GM23338 (cell line): ENCODE results near the gene RALGPS1. TPM values are rescaled to one million over a fixed set of nuclear protein-coding genes. Genes with fewer than 3 reads are reported as not detected.

Experiments
- ATAC-seq: fragments of 200-7000 bp; cut with Tn5 transposase; 3 replicates; pipeline ENCODE4 v1.9.1; 2020
- DNase-seq: peaks from one replicate; pipeline ENCODE4 v3.0.0-alpha.2; 2015; ENCODE audit warnings: low spot score
- H2AFZ ChIP-seq: fragments of 200-600 bp; sonication (generic); 2 replicates; pipeline ENCODE4 v1.8.0; 2016; ENCODE audit warnings: antibody characterized with exemption, mild to moderate bottlenecking, moderate library complexity
- H3F3A ChIP-seq: fragments of 200-600 bp; sonication (generic); replicated peaks from 2 replicates; pipeline ENCODE4 v1.8.0; 2017; ENCODE audit warnings: antibody characterized with exemption, mixed run types, low read depth
- H3K27ac ChIP-seq: fragments of 200-600 bp; sonication (generic); 2 replicates; pipeline ENCODE4 v1.6.1; 2016; ENCODE audit warnings: low read depth
- H3K27me3 ChIP-seq: fragments of 200-600 bp; sonication (generic); 2 replicates; pipeline ENCODE4 v1.8.0; 2016; ENCODE audit warnings: mild to moderate bottlenecking, mixed run types, moderate library complexity; ENCODE audit not compliant: insufficient read depth
- H3K36me3 ChIP-seq: fragments of 200-600 bp; sonication (generic); 2 replicates; pipeline ENCODE4 v1.8.0; 2016; ENCODE audit warnings: mild to moderate bottlenecking; ENCODE audit not compliant: insufficient read depth
- H3K4me1 ChIP-seq: fragments of 200-600 bp; sonication (generic); 2 replicates; pipeline ENCODE4 v1.8.0; 2016; ENCODE audit warnings: mild to moderate bottlenecking, moderate library complexity; ENCODE audit not compliant: insufficient read depth
- H3K4me2 ChIP-seq: fragments of 200-600 bp; sonication (generic); 2 replicates; pipeline ENCODE4 v1.7.1; 2017; ENCODE audit warnings: mixed run types
- H3K4me3 ChIP-seq: fragments of 200-600 bp; sonication (generic); 2 replicates; pipeline ENCODE4 v1.6.1; 2016; ENCODE audit warnings: mixed run types
- H3K79me2 ChIP-seq: fragments of 200-600 bp; sonication (generic); replicated peaks from 2 replicates; pipeline ENCODE4 v1.8.0; 2017; ENCODE audit warnings: mild to moderate bottlenecking; ENCODE audit not compliant: insufficient read depth
- H3K9me2 ChIP-seq: fragments of 200-600 bp; sonication (generic); 2 replicates; pipeline ENCODE4 v1.8.0; 2017; ENCODE audit not compliant: insufficient read depth
- H4K20me1 ChIP-seq: fragments of 200-600 bp; sonication (generic); replicated peaks from 2 replicates; pipeline ENCODE4 v1.8.0; 2017; ENCODE audit warnings: mild to moderate bottlenecking; ENCODE audit not compliant: insufficient read depth
- H3K27ac Mint-ChIP-seq: 2 replicates; pipeline ENCODE4 v1.8.0; 2020; ENCODE audit warnings: inconsistent platforms, mild to moderate bottlenecking, moderate library complexity, mixed read lengths
- H3K27me3 Mint-ChIP-seq: 3 replicates; pipeline ENCODE4 v1.8.0; 2022; ENCODE audit warnings: low read depth, mild to moderate bottlenecking, moderate library complexity, mixed read lengths, inconsistent platforms; ENCODE audit not compliant: insufficient read depth, poor library complexity
- H3K36me3 Mint-ChIP-seq: 3 replicates; pipeline ENCODE4 v1.8.0; 2021; ENCODE audit warnings: low read depth, mild to moderate bottlenecking, inconsistent platforms, moderate library complexity, mixed read lengths
- H3K4me1 Mint-ChIP-seq: 3 replicates; pipeline ENCODE4 v1.8.0; 2020; ENCODE audit warnings: mild to moderate bottlenecking, inconsistent platforms, mixed read lengths
- H3K4me3 Mint-ChIP-seq: 3 replicates; pipeline ENCODE4 v1.8.0; 2021; ENCODE audit warnings: moderate library complexity, mild to moderate bottlenecking, inconsistent platforms, mixed read lengths
- H3K9me3 Mint-ChIP-seq: 3 replicates; pipeline ENCODE4 v1.8.0; 2020; ENCODE audit warnings: moderate library complexity, mild to moderate bottlenecking, inconsistent platforms, mixed read lengths
- CREB1 ChIP-seq: fragments of 250-450 bp; sonication (Bioruptor Pico); IDR thresholded peaks from 2 replicates; pipeline ENCODE4 v1.5.0; 2020; ENCODE audit warnings: low read depth, mild to moderate bottlenecking, moderate library complexity
- EZH2 ChIP-seq: fragments of 200-600 bp; sonication (generic); IDR thresholded peaks from one replicate; pipeline ENCODE4 v1.8.0; 2017; ENCODE audit warnings: antibody characterized with exemption, mild to moderate bottlenecking, low read depth; ENCODE audit not compliant: unreplicated experiment
- EZH2phosphoT487 ChIP-seq: fragments of 200-600 bp; sonication (generic); IDR thresholded peaks from one replicate; pipeline ENCODE4 v1.8.1; 2018; ENCODE audit warnings: antibody characterized with exemption; ENCODE audit not compliant: unreplicated experiment
- JUNB ChIP-seq: IDR thresholded peaks from one replicate; pipeline ENCODE4 v1.6.1; 2016; ENCODE audit warnings: antibody characterized with exemption; ENCODE audit not compliant: unreplicated experiment
- NANOG ChIP-seq: IDR thresholded peaks from 2 replicates; pipeline ENCODE4 v1.6.1; 2016; ENCODE audit warnings: antibody characterized with exemption, borderline replicate concordance
- POLR2AphosphoS5 ChIP-seq: IDR thresholded peaks from 2 replicates; pipeline ENCODE4 v1.6.1; 2016; ENCODE audit warnings: antibody characterized with exemption, low read depth
- STAT1 ChIP-seq: IDR thresholded peaks from one replicate; pipeline ENCODE4 v1.6.1; 2016; ENCODE audit warnings: antibody characterized with exemption; ENCODE audit not compliant: unreplicated experiment
- ZNF114 ChIP-seq: fragments of 250-450 bp; sonication (Bioruptor Pico); IDR thresholded peaks from 2 replicates; pipeline ENCODE4 v1.5.0; 2020; ENCODE audit warnings: mild to moderate bottlenecking, moderate library complexity
- ZNF331 ChIP-seq: fragments of 250-450 bp; sonication (Bioruptor Pico); IDR thresholded peaks from 2 replicates; pipeline ENCODE4 v1.5.0; 2020; ENCODE audit warnings: low read depth, mild to moderate bottlenecking, moderate library complexity
- ZNF462 ChIP-seq: fragments of 250-450 bp; sonication (Bioruptor Pico); IDR thresholded peaks from 2 replicates; pipeline ENCODE4 v1.5.0; 2020; ENCODE audit warnings: mild to moderate bottlenecking, moderate library complexity
- polyA plus RNA-seq: library from polyadenylated mRNA; unstranded; fragments of >200 nt; fragmentation: Nextera tagmentation; extraction: Ambion mirVana; gene quantifications from 2 replicates; pipeline ENCODE4 v1.2.1, GENCODE V29; 2016
- total RNA-seq: library from RNA; depleted of rRNA; stranded (reverse); fragments of >200 nt; shearing (Covaris generic); gene quantifications from 2 replicates; pipeline ENCODE4 v1.2.3, GENCODE V29; 2014
- TF ChIP-seq, protein P1 (sequence below), 2 experiments: fragments of 200-600 bp in 1 of 2; sonication (generic) in 1 of 2; conservative IDR thresholded peaks; 2 replicates each; pipeline versions ENCODE4 v1.5.1 to v1.6.1; 2016 to 2017; ENCODE audit warnings: antibody characterized with exemption in 2 of 2, low read depth in 2 of 2, mild to moderate bottlenecking in 2 of 2, moderate library complexity in 1 of 2
- TF ChIP-seq, protein P2 (sequence below): IDR thresholded peaks from one replicate; pipeline ENCODE4 v1.6.1; 2018; ENCODE audit warnings: antibody characterized with exemption; ENCODE audit not compliant: unreplicated experiment
- TF ChIP-seq, protein P3 (sequence below): IDR thresholded peaks from 2 replicates; pipeline ENCODE4 v1.6.1; 2016; ENCODE audit warnings: antibody characterized with exemption

Gene RALGPS1
- total and polyA plus RNA-seq, 2 experiments from 2014 or later, result 18.2 to 57.1 TPM

GRCh38 chr9:127198587-127198986 lies 284.0 kb downstream of the RALGPS1 start:
- no peaks in the 10 kb centered on the region for H3K9me3 Mint-ChIP-seq
- Histone ChIP-seq H4K20me1 (no peaks in the 10 kb centered on the region), H3K4me3 (no peak overlapping the region)

More at GRCh38 chr9:127198587-127198986, 284.0 kb downstream of the RALGPS1 start:
- H3K27me3 ChIP-seq, result no peaks in the 10 kb centered on the region
- DNase-seq (no peak), ATAC-seq (no peak)
- no peaks in the 10 kb centered on the region for H3F3A ChIP-seq
- H3K27ac ChIP-seq, result no peak overlapping the region; the same call in 1 of the 2 replicates
- Mint-ChIP-seq H3K27me3 (peaks cover 11% of the 10 kb centered on the region), H3K36me3 (no peaks in the 10 kb centered on the region), H3K27ac (peak overlapping the region; percentile 62; the same call in 1 of the 2 replicates), H3K4me1 (peaks cover 6% of the 10 kb centered on the region; the same call in 2 of the 3 replicates), H3K4me3 (no peak overlapping the region)
- no peaks in the 10 kb centered on the region for H3K9me2 ChIP-seq
- no peaks in the 10 kb centered on the region for H3K79me2 ChIP-seq
- no peaks in the 10 kb centered on the region for H3K36me3 ChIP-seq
- no peak for TF ChIP-seq ZNF331 (CRISPR knock-in tag)
- TF ChIP-seq, protein P1, sequence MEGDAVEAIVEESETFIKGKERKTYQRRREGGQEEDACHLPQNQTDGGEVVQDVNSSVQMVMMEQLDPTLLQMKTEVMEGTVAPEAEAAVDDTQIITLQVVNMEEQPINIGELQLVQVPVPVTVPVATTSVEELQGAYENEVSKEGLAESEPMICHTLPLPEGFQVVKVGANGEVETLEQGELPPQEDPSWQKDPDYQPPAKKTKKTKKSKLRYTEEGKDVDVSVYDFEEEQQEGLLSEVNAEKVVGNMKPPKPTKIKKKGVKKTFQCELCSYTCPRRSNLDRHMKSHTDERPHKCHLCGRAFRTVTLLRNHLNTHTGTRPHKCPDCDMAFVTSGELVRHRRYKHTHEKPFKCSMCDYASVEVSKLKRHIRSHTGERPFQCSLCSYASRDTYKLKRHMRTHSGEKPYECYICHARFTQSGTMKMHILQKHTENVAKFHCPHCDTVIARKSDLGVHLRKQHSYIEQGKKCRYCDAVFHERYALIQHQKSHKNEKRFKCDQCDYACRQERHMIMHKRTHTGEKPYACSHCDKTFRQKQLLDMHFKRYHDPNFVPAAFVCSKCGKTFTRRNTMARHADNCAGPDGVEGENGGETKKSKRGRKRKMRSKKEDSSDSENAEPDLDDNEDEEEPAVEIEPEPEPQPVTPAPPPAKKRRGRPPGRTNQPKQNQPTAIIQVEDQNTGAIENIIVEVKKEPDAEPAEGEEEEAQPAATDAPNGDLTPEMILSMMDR (conservative IDR thresholded peaks at IDR 0.05; ENCODE audit: low read depth in 2 of 2), result no peak
- TF ChIP-seq ZNF462 (CRISPR knock-in tag), result no peak
- no peak for TF ChIP-seq EZH2
- TF ChIP-seq, protein P2, sequence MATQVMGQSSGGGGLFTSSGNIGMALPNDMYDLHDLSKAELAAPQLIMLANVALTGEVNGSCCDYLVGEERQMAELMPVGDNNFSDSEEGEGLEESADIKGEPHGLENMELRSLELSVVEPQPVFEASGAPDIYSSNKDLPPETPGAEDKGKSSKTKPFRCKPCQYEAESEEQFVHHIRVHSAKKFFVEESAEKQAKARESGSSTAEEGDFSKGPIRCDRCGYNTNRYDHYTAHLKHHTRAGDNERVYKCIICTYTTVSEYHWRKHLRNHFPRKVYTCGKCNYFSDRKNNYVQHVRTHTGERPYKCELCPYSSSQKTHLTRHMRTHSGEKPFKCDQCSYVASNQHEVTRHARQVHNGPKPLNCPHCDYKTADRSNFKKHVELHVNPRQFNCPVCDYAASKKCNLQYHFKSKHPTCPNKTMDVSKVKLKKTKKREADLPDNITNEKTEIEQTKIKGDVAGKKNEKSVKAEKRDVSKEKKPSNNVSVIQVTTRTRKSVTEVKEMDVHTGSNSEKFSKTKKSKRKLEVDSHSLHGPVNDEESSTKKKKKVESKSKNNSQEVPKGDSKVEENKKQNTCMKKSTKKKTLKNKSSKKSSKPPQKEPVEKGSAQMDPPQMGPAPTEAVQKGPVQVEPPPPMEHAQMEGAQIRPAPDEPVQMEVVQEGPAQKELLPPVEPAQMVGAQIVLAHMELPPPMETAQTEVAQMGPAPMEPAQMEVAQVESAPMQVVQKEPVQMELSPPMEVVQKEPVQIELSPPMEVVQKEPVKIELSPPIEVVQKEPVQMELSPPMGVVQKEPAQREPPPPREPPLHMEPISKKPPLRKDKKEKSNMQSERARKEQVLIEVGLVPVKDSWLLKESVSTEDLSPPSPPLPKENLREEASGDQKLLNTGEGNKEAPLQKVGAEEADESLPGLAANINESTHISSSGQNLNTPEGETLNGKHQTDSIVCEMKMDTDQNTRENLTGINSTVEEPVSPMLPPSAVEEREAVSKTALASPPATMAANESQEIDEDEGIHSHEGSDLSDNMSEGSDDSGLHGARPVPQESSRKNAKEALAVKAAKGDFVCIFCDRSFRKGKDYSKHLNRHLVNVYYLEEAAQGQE, result no peak
- no peak for TF ChIP-seq CREB1
- no peak for TF ChIP-seq POLR2AphosphoS5
- no peak for TF ChIP-seq STAT1
- TF ChIP-seq JUNB, result no peak
- TF ChIP-seq ZNF114, result no peak
- no peak for TF ChIP-seq EZH2phosphoT487
- no peak for TF ChIP-seq NANOG
- TF ChIP-seq, protein P3, sequence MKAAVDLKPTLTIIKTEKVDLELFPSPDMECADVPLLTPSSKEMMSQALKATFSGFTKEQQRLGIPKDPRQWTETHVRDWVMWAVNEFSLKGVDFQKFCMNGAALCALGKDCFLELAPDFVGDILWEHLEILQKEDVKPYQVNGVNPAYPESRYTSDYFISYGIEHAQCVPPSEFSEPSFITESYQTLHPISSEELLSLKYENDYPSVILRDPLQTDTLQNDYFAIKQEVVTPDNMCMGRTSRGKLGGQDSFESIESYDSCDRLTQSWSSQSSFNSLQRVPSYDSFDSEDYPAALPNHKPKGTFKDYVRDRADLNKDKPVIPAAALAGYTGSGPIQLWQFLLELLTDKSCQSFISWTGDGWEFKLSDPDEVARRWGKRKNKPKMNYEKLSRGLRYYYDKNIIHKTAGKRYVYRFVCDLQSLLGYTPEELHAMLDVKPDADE, result no peak
- no peak overlapping the region for H3K4me2 ChIP-seq
- H3K4me1 ChIP-seq, result peaks cover 4% of the 10 kb centered on the region; the same call in 1 of the 2 replicates
- no peak overlapping the region for H2AFZ ChIP-seq
